Endothelial cell (in vitro differentiated cells): Measurements from ENCODE around the gene NFIX. TPM values are rescaled to one million over a fixed set of nuclear protein-coding genes. Genes with fewer than 3 reads are reported as not detected.
A peak's percentile ranks its signal among the peaks of the same experiment; 100 is the strongest.
"Not testable (repeated sequence)": the region's sequence is repeated elsewhere in the genome, so short reads cannot be mapped to it uniquely, and the experiment has no call there.

Source experiments
- DNase-seq: peaks from one replicate; pipeline ENCODE4 v3.0.0; 2021; ENCODE audit warnings: low spot score
- H3K27ac Mint-ChIP-seq: one replicate; pipeline ENCODE4 v1.8.0; 2021; ENCODE audit warnings: mixed read lengths, inconsistent platforms; ENCODE audit not compliant: unreplicated experiment
- H3K27me3 Mint-ChIP-seq: one replicate; pipeline ENCODE4 v1.8.0; 2021; ENCODE audit warnings: mild to moderate bottlenecking, moderate library complexity, mixed read lengths, inconsistent platforms; ENCODE audit not compliant: unreplicated experiment
- H3K36me3 Mint-ChIP-seq: one replicate; pipeline ENCODE4 v1.8.0; 2021; ENCODE audit warnings: mild to moderate bottlenecking, low read depth, mixed read lengths, inconsistent platforms; ENCODE audit not compliant: unreplicated experiment
- H3K4me1 Mint-ChIP-seq: one replicate; pipeline ENCODE4 v1.8.0; 2021; ENCODE audit warnings: mild to moderate bottlenecking, mixed read lengths, inconsistent platforms; ENCODE audit not compliant: unreplicated experiment
- H3K4me3 Mint-ChIP-seq: one replicate; pipeline ENCODE4 v1.8.0; 2021; ENCODE audit warnings: mild to moderate bottlenecking, mixed read lengths, inconsistent platforms; ENCODE audit not compliant: unreplicated experiment
- H3K9me3 Mint-ChIP-seq: one replicate; pipeline ENCODE4 v1.8.0; 2021; ENCODE audit warnings: mixed read lengths, inconsistent platforms; ENCODE audit not compliant: unreplicated experiment
- total RNA-seq: library from RNA; stranded (reverse); fragmentation: NEBNext Ultra II Directional; extraction: Animal tissue kit (Norgen Biotek cat#: 25700); gene quantifications from one replicate; pipeline ENCODE4 v1.2.1, GENCODE V29; 2021; ENCODE audit not compliant: unreplicated experiment
- TF ChIP-seq, protein P1 (sequence below): fragments of 200-600 bp; sonication (generic); IDR thresholded peaks from one replicate; pipeline ENCODE4 v1.5.0; 2021; ENCODE audit warnings: antibody characterized with exemption; ENCODE audit not compliant: unreplicated experiment

The NFIX gene
- total RNA-seq, 1 donor from 2014 or later: 9.9 TPM

DNA sequence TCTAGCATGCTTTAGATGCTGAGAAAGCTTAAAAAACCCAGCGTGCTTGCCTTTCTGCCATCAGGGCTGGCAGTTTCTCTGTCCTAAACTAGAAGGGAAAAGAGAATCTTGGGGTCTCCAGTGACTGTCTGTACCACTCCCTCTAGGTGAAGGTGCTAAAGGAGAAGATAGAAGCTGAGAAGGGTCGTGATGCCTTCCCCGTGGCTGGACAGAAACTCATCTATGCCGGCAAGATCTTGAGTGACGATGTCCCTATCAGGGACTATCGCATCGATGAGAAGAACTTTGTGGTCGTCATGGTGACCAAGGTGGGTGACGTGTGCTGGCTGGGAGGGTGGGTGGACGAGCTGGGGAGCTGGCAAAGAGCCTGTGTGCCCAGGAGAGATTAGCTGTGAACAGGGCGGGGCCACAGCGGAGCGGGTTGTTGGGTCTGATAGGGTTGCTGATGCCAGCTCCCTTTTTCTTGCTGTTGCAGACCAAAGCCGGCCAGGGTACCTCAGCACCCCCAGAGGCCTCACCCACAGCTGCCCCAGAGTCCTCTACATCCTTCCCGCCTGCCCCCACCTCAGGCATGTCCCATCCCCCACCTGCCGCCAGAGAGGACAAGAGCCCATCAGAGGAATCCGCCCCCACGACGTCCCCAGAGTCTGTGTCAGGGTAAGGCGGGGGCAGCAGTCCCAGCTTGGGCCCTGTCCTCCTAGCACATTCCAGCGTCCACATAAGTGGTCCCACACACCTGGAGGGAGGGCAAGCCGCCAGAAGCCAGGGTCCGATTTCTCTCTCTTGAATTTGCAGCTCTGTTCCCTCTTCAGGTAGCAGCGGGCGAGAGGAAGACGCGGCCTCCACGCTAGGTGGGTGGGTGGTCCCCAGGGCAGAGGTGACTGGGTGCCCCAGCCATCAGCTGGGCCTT lies 47.3 kb upstream of the NFIX start:
- Mint-ChIP-seq H3K27ac (no peak overlapping the region), H3K9me3 (no peaks in the 10 kb centered on the region), H3K4me3 (peak overlapping the region; percentile 65), H3K4me1 (peaks cover 14% of the 10 kb centered on the region), H3K36me3 (peaks cover 43% of the 10 kb centered on the region), H3K27me3 (peaks cover 13% of the 10 kb centered on the region)
- TF ChIP-seq, protein P1, sequence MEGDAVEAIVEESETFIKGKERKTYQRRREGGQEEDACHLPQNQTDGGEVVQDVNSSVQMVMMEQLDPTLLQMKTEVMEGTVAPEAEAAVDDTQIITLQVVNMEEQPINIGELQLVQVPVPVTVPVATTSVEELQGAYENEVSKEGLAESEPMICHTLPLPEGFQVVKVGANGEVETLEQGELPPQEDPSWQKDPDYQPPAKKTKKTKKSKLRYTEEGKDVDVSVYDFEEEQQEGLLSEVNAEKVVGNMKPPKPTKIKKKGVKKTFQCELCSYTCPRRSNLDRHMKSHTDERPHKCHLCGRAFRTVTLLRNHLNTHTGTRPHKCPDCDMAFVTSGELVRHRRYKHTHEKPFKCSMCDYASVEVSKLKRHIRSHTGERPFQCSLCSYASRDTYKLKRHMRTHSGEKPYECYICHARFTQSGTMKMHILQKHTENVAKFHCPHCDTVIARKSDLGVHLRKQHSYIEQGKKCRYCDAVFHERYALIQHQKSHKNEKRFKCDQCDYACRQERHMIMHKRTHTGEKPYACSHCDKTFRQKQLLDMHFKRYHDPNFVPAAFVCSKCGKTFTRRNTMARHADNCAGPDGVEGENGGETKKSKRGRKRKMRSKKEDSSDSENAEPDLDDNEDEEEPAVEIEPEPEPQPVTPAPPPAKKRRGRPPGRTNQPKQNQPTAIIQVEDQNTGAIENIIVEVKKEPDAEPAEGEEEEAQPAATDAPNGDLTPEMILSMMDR: no peak
- DNase-seq: no peak

DNA sequence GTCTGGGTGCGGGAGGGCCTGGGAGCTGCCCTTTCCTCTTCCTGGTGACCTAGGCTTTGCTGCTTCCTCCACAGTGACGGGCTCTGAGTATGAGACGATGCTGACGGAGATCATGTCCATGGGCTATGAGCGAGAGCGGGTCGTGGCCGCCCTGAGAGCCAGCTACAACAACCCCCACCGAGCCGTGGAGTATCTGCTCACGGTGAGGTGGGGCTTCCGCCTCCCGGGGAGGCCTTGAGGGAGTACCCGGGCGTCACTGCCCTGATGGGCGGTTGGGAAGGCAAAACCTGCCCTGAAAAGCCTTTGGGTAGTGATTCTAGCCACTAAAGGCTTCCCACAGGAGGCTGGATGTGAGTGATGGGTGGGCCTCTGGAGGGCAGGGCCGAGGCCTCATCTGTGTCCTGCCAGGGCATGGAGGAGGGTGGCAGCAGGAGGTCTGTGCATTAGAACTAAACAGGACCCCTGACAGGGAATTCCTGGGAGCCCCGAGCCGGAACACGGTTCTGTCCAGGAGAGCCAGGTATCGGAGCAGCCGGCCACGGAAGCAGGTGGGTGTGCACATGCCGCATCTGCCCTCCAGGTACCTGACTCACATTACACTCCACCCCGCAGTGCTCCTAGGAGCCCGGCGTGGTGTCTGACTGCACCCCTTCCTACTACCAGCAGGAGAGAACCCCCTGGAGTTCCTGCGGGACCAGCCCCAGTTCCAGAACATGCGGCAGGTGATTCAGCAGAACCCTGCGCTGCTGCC lies 46.5 kb upstream of the NFIX start:
- Mint-ChIP-seq H3K9me3 (no peaks in the 10 kb centered on the region), H3K4me1 (peaks cover 9% of the 10 kb centered on the region), H3K4me3 (no peak overlapping the region), H3K27me3 (peaks cover 13% of the 10 kb centered on the region), H3K27ac (no peak overlapping the region), H3K36me3 (peaks cover 36% of the 10 kb centered on the region)
- TF ChIP-seq, protein P1: no peak
- no peak for DNase-seq

DNA sequence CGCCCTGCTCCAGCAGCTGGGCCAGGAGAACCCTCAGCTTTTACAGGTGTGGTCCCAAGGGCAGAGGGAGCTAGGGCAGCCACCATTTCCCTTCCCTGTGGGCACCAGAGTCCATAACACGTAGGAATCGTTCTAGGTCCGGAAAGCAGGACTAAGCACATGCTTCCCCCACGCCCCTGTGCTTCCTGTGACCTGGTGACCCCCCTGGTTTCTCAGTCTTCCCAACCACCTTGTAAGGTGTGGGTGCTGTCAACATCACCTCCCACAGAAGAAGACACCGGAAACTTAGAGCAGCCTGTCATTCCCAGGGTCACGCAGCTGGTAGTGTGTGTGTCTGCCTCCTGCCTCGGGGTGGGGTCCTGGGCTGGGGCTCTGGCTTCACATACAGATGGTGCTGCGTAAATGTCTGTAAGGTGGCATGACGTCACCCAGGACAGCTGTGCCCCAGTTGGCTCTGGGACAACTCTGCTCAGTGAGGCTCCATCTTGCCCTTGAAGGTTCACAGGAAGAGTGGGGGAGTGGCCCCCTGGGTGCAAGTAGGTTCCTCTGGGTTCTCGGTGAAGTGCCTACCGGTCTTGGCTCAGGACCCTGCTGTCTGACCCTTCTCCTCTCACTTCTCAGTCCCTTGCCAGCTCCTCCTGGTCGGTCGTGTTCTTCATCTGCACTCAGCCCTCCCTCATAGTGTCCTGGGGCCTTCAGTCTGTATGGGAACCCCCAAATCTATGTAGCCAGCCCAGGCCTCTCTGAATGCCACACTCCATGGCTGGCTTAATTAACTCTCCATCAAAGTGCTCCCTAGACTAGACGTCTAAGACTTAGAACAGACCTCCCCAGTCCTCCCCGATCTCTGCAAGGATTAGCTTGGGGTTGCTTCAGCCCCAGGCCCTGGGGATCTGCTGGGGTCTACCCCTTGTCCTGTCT lies 45.7 kb upstream of the NFIX start:
- TF ChIP-seq, protein P1: no peak
- DNase-seq: no peak
- Mint-ChIP-seq H3K27ac (peak overlapping the region; percentile 52), H3K27me3 (peaks cover 13% of the 10 kb centered on the region), H3K9me3 (no peaks in the 10 kb centered on the region), H3K4me3 (peak overlapping the region; percentile 82), H3K36me3 (peaks cover 35% of the 10 kb centered on the region), H3K4me1 (peaks cover 8% of the 10 kb centered on the region)

DNA sequence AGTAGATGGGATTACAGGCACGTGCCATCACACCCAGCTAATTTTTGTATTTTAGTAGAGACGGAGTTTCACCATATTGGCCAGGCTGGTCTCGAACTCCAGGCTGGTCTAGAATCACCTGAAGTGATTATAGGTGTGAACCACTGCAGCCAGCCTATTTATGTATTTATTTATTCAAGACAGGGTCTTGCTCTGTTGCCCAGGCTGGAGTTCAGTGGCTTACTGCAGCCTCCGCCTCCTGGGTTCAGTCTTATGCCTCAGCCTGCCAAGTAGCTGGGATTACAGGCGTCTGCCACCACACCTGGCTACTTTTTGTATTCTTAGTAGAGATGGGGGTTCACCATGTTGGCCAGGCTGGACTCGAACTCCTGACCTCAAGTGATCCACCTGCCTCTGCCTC lies 43.2 kb upstream of the NFIX start:
- not testable (repeated sequence) for H3K4me3 Mint-ChIP-seq, H3K9me3 Mint-ChIP-seq, H3K27me3 Mint-ChIP-seq, H3K27ac Mint-ChIP-seq, DNase-seq
- H3K4me1 Mint-ChIP-seq: peaks cover 11% of the 10 kb centered on the region
- H3K36me3 Mint-ChIP-seq: peaks cover 36% of the 10 kb centered on the region
